Gastroesophageal sphincter (tissue), 4 donors: ENCODE data around the gene EPO. TPM values are rescaled to one million over a fixed set of nuclear protein-coding genes. Genes with fewer than 3 reads are reported as not detected.

ENCODE experiments used
- ATAC-seq: fragments of 150-250 bp; one replicate; pipeline ENCODE4 v1.9.1; 2016; ENCODE audit warnings: mild to moderate bottlenecking, moderate library complexity
- H3K27ac ChIP-seq, 4 donors: fragments of 200-600 bp; sonication (generic) in 3 of 4; 1 replicate in 3 of 4; 2 replicates in 1 of 4; pipeline ENCODE4 v1.5.1; 2016 to 2019
- H3K27me3 ChIP-seq: fragments of 200-600 bp; sonication (generic); one replicate; pipeline ENCODE4 v1.5.1; 2019
- H3K36me3 ChIP-seq, 2 donors: fragments of 200-600 bp; sonication (generic); one replicate each; pipeline ENCODE4 v1.5.1; 2019; ENCODE audit warnings: control low read depth in 1 of 2
- H3K4me1 ChIP-seq, 3 donors: fragments of 200-600 bp; sonication (generic); 1 replicate in 2 of 3; 2 replicates in 1 of 3; pipeline ENCODE4 v1.5.1; 2016 to 2019; ENCODE audit warnings: control low read depth in 2 of 3
- H3K4me3 ChIP-seq, 2 donors: fragments of 200-600 bp; sonication (generic); one replicate each; pipeline ENCODE4 v1.5.1; 2019; ENCODE audit warnings: mild to moderate bottlenecking in 1 of 2, moderate library complexity in 1 of 2
- H3K9me3 ChIP-seq, 3 donors: fragments of 200-600 bp; sonication (generic); one replicate each; pipeline ENCODE4 v1.5.1; 2017 to 2019; ENCODE audit warnings: control low read depth in 2 of 3
- EP300 ChIP-seq: sonication (generic); formaldehyde crosslinking; IDR thresholded peaks from one replicate; pipeline ENCODE4 v1.6.1; 2017; ENCODE audit warnings: antibody characterized with exemption, mild to moderate bottlenecking
- POLR2A ChIP-seq, 2 donors: fragments of 450-650 bp; IDR thresholded peaks; one replicate each; pipeline ENCODE4 v1.6.1; 2017; ENCODE audit warnings: antibody characterized with exemption in 2 of 2, mild to moderate bottlenecking in 2 of 2, moderate library complexity in 1 of 2
- POLR2AphosphoS5 ChIP-seq: sonication (generic); formaldehyde crosslinking; IDR thresholded peaks from one replicate; pipeline ENCODE4 v1.6.1; 2017; ENCODE audit warnings: antibody characterized with exemption
- WGBS, 2 donors: methylation state at CpG; one replicate each; pipeline ENCODE4 v1.1.5; 2018; ENCODE audit warnings: low coverage in 1 of 2; 5-methylcytosine and 5-hydroxymethylcytosine counted together
- total RNA-seq, 4 donors: library from RNA; depleted of rRNA; stranded (reverse); fragments of >200 nt; gene quantifications; one replicate each; pipeline ENCODE4 v1.1.0, GENCODE V29; 2016
- TF ChIP-seq, protein P1 (sequence below), 4 experiments: fragments of 200-600 bp in 2 of 4; fragments of 450-650 bp in 2 of 4; sonication (generic) in 1 of 4; IDR thresholded peaks; one replicate each; pipeline ENCODE4 v1.5.1; 2017 to 2019; ENCODE audit warnings: antibody characterized with exemption in 4 of 4, mild to moderate bottlenecking in 2 of 4, moderate library complexity in 2 of 4

EPO gene
- total RNA-seq, 4 donors from 2014 or later = not detected

- Histone ChIP-seq H3K4me3 (no peak overlapping the region), H3K27ac (no peak overlapping the region), H3K27me3 (peaks cover 8% of the 10 kb centered on the region), H3K36me3 (no peaks in the 10 kb centered on the region), H3K4me1 (no peaks in the 10 kb centered on the region), H3K9me3 (no peaks in the 10 kb centered on the region)
- ATAC-seq = no peak
- no peak for TF ChIP-seq POLR2A (IDR thresholded peaks at IDR 0.05)
- TF ChIP-seq, protein P1, sequence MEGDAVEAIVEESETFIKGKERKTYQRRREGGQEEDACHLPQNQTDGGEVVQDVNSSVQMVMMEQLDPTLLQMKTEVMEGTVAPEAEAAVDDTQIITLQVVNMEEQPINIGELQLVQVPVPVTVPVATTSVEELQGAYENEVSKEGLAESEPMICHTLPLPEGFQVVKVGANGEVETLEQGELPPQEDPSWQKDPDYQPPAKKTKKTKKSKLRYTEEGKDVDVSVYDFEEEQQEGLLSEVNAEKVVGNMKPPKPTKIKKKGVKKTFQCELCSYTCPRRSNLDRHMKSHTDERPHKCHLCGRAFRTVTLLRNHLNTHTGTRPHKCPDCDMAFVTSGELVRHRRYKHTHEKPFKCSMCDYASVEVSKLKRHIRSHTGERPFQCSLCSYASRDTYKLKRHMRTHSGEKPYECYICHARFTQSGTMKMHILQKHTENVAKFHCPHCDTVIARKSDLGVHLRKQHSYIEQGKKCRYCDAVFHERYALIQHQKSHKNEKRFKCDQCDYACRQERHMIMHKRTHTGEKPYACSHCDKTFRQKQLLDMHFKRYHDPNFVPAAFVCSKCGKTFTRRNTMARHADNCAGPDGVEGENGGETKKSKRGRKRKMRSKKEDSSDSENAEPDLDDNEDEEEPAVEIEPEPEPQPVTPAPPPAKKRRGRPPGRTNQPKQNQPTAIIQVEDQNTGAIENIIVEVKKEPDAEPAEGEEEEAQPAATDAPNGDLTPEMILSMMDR (IDR thresholded peaks at IDR 0.05) = no peak
- no peak for TF ChIP-seq POLR2AphosphoS5
- no peak for TF ChIP-seq EP300
- WGBS, 2 donors = 79 to 94% methylated on average over 5 of the region's 7 CpGs
These were observed 48.5 kb downstream of the EPO start for GRCh38 chr7:100768784-100769183.

Other genes starting within 250 kb of the EPO start
- 10 to 100 TPM; 20.2 to 38.1 (median 26.1) TPM for gene TSC22D4, start 241.3 kb upstream of the EPO start, total RNA-seq
- 1 to 10 TPM in 3 of 4 donors, under 1 TPM in 1; 0.94 to 3.1 (median 1.8) TPM for gene NYAP1, start 236.5 kb upstream of the EPO start, total RNA-seq
- 10 to 100 TPM; 26.0 to 60.1 (median 36.6) TPM for gene AGFG2, start 181.3 kb upstream of the EPO start, total RNA-seq
- 1 to 10 TPM in 1 of 4 donors, not detected in 3; 5.6 TPM for gene SAP25, start 146.6 kb upstream of the EPO start, total RNA-seq
- 10 to 100 TPM; 16.1 to 53.2 (median 50.0) TPM for gene LRCH4, start 134.3 kb upstream of the EPO start, total RNA-seq
- gene FBXO24, start 134.1 kb upstream of the EPO start, total RNA-seq = 1 to 10 TPM in 2 of 4 donors, not detected in 2; 1.8 to 1.9 TPM
- gene PCOLCE, start 118.1 kb upstream of the EPO start, total RNA-seq = 10 to 100 TPM in 3 of 4 donors, 1 to 10 TPM in 1; 6.8 to 42.5 (median 16.6) TPM
- 10 to 100 TPM in 3 of 4 donors, 1 to 10 TPM in 1; 6.2 to 13.4 (median 11.6) TPM for gene MOSPD3, start 107.9 kb upstream of the EPO start, total RNA-seq
- gene TFR2, start 78.9 kb upstream of the EPO start, total RNA-seq = 1 to 10 TPM in 1 of 4 donors, not detected in 3; 1.6 TPM
- gene ACTL6B, start 64.0 kb upstream of the EPO start, total RNA-seq = 1 to 10 TPM in 1 of 4 donors, not detected in 3; 2.2 TPM
- 100 to 1,000 TPM; 124 to 217 (median 162) TPM for gene GNB2, start 46.7 kb upstream of the EPO start, total RNA-seq
- gene GIGYF1, start 26.2 kb upstream of the EPO start, total RNA-seq = 10 to 100 TPM; 20.4 to 43.3 (median 31.0) TPM
- gene POP7, start 14.3 kb upstream of the EPO start, total RNA-seq = 10 to 100 TPM; 31.4 to 40.6 (median 33.2) TPM
- not detected for gene ZAN, start 13.1 kb downstream of the EPO start, total RNA-seq
- 10 to 100 TPM; 19.0 to 55.6 (median 41.5) TPM for gene EPHB4, start 107.1 kb downstream of the EPO start, total RNA-seq
- 10 to 100 TPM; 11.2 to 32.9 (median 20.2) TPM for gene SLC12A9, start 132.2 kb downstream of the EPO start, total RNA-seq
- gene TRIP6, start 146.9 kb downstream of the EPO start, total RNA-seq = 10 to 100 TPM; 71.9 to 94.3 (median 89.5) TPM
- gene SRRT, start 154.6 kb downstream of the EPO start, total RNA-seq = 10 to 100 TPM; 47.5 to 73.4 (median 57.0) TPM
- 1 to 10 TPM; 5.4 to 9.2 (median 7.7) TPM for gene UFSP1, start 169.2 kb downstream of the EPO start, total RNA-seq
- gene ACHE, start 175.4 kb downstream of the EPO start, total RNA-seq = 1 to 10 TPM in 3 of 4 donors, under 1 TPM in 1; 0.62 to 3.6 (median 1.1) TPM
- gene MUC3A, start 229.1 kb downstream of the EPO start, total RNA-seq = under 1 TPM in 1 of 4 donors, not detected in 3; 0.31 TPM
- gene MUC12, start 249.1 kb downstream of the EPO start, total RNA-seq = 10 to 100 TPM in 1 of 4 donors, under 1 TPM in 1, not detected in 2; 0.54 to 15.1 TPM